Effector CD4-positive, alpha-beta T cell (primary cell): ENCODE data around the gene PKN3.
"Not testable (repeated sequence)": the region's sequence is repeated elsewhere in the genome, so short reads cannot be mapped to it uniquely, and the experiment has no call there.

Source experiments
- DNase-seq: peaks from one replicate; pipeline ENCODE4 v3.0.0-alpha.2; 2020
- total RNA-seq: gene quantifications from one replicate; lab custom pipeline; 2026; lab: John Stamatoyannopoulos, UW

Gene PKN3
- 6.6 reads per million, percentile 24 among the genes with 10 or more reads in this experiment for total RNA-seq

- DNase-seq, result peak; percentile 84
Observed at GRCh38 chr9:128702445-128702948, at the start of gene PKN3. PKN3 (plus strand) TSS chr9:128702503; CDS start chr9:128702916, 413 bp downstream.

GRCh38 chr9:128653908-128654307, 48.4 kb upstream of the PKN3 start:
- no peak for DNase-seq

- DNase-seq, result no peak
Observed at GRCh38 chr9:128654481-128654880, 47.8 kb upstream of the PKN3 start.

GRCh38 chr9:128656416-128657343, 45.6 kb upstream of the PKN3 start, which contains the start of gene DYNC2I2:
DYNC2I2 (minus strand) TSS chr9:128656847; CDS start chr9:128656726, 121 bp downstream.
- peak; percentile 97 for DNase-seq

- DNase-seq, result no peak
Observed at GRCh38 chr9:128657344-128657704, 45.0 kb upstream of the PKN3 start.

GRCh38 chr9:128657796-128658195, 44.5 kb upstream of the PKN3 start:
- no peak for DNase-seq

GRCh38 chr9:128666481-128666941, 35.8 kb upstream of the PKN3 start:
- DNase-seq, result not testable (repeated sequence)

- no peak for DNase-seq
Observed at GRCh38 chr9:128669786-128670185, 32.5 kb upstream of the PKN3 start.

GRCh38 chr9:128675382-128675781, 26.9 kb upstream of the PKN3 start:
- no peak for DNase-seq

- DNase-seq, result no peak
Observed at GRCh38 chr9:128677794-128678193, 24.5 kb upstream of the PKN3 start.

GRCh38 chr9:128683340-128684064, 18.8 kb upstream of the PKN3 start:
- no peak for DNase-seq

- no peak for DNase-seq
Observed at GRCh38 chr9:128684065-128684324, 18.3 kb upstream of the PKN3 start.

- DNase-seq, result peak; percentile 69
Observed at GRCh38 chr9:128684325-128685199, 17.7 kb upstream of the PKN3 start.

GRCh38 chr9:128685636-128686489, 16.4 kb upstream of the PKN3 start:
- no peak for DNase-seq

- no peak for DNase-seq
Observed at GRCh38 chr9:128687453-128687852, 14.8 kb upstream of the PKN3 start.

- peak; percentile 86 for DNase-seq
Observed at GRCh38 chr9:128688501-128689292, 13.6 kb upstream of the PKN3 start, which contains the start of gene SET. SET (plus strand) TSS chr9:128689222; CDS start chr9:128689583, 361 bp downstream.

GRCh38 chr9:128689293-128689774, 13.0 kb upstream of the PKN3 start:
- DNase-seq, result peak; percentile 50

- peak; percentile 47 for DNase-seq
Observed at GRCh38 chr9:128689820-128690683, 12.3 kb upstream of the PKN3 start.

- DNase-seq, result no peak
Observed at GRCh38 chr9:128690684-128691034, 11.6 kb upstream of the PKN3 start.
